ENCODE results near the gene TPSD1. TPM values are rescaled to one million over a fixed set of nuclear protein-coding genes. Genes with fewer than 3 reads are reported as not detected.

Gene TPSD1
- total RNA-seq, 1 experiment from 2014 or later = not detected

DNA sequence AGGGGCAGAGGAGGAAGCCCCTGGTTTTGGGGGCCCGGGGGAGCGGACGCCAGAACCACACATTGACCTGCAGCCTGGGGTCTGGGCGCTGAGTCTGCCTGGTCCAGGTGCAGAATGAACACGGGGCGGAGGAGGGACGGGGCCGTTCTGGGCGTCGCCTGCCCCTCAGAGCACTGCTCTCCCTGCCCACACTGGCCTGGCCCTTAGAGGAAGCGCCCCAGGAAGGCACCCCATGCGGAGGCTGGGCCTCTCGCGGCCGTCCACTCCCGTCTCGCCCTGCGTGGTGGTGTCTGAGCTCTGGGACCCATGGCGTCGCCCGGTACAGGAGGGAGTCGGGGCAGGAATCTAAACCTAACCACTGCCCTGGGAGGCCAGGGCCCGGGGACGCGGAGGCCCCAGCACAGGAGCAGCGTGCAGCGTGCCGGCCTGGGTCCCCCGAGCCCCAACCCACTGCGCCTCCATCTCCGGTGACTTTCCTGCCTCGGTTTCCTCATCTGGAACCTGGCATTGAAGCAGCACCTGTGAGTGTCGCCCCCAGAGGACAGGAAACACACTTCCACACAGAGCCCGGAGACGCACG, 4.3 kb downstream of the TPSD1 start:
- Histone ChIP-seq H4K20me1 (ENCODE audit: insufficient read depth) (no peaks in the 10 kb centered on the region), H3K36me3 (ENCODE audit: low read depth) (no peaks in the 10 kb centered on the region), H3K4me3 (no peak overlapping the region), H3F3A (ENCODE audit: insufficient read depth, low read depth) (0 out of 2 replicates have a peak, but pooled peaks cover 5% of the 10 kb centered on the region), H3K27me3 (ENCODE audit: insufficient read depth, low read depth) (peaks cover 51% of the 10 kb centered on the region), H3K4me2 (no peak overlapping the region), H3K4me1 (replicated peaks; ENCODE audit: insufficient read depth) (no peaks in the 10 kb centered on the region; the same call in 1 of the 2 replicates), H3K9me3 (ENCODE audit: insufficient read depth, low read depth) (no peaks in the 10 kb centered on the region), H3K27ac (no peak overlapping the region), H2AFZ (no peak overlapping the region), H3K9me2 (ENCODE audit: insufficient read depth) (no peaks in the 10 kb centered on the region), H3K79me2 (ENCODE audit: low read depth) (no peaks in the 10 kb centered on the region)
- intact Hi-C loops (cut with micrococcal nuclease; ENCODE audit: unreplicated experiment) = no loop called here
- TF ChIP-seq EZH2 (IDR thresholded peaks at IDR 0.05; ENCODE audit: low read depth) = no peak
- TF ChIP-seq, protein P1, sequence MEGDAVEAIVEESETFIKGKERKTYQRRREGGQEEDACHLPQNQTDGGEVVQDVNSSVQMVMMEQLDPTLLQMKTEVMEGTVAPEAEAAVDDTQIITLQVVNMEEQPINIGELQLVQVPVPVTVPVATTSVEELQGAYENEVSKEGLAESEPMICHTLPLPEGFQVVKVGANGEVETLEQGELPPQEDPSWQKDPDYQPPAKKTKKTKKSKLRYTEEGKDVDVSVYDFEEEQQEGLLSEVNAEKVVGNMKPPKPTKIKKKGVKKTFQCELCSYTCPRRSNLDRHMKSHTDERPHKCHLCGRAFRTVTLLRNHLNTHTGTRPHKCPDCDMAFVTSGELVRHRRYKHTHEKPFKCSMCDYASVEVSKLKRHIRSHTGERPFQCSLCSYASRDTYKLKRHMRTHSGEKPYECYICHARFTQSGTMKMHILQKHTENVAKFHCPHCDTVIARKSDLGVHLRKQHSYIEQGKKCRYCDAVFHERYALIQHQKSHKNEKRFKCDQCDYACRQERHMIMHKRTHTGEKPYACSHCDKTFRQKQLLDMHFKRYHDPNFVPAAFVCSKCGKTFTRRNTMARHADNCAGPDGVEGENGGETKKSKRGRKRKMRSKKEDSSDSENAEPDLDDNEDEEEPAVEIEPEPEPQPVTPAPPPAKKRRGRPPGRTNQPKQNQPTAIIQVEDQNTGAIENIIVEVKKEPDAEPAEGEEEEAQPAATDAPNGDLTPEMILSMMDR (conservative IDR thresholded peaks at IDR 0.05) = no peak
- no TSS peak for BruUV-seq (replicated peaks)
- DNase-seq = no peak
- POLR2A ChIA-PET (ENCODE audit: unreplicated experiment) = no interaction called here
- CTCF ChIA-PET = no interaction called here

DNA sequence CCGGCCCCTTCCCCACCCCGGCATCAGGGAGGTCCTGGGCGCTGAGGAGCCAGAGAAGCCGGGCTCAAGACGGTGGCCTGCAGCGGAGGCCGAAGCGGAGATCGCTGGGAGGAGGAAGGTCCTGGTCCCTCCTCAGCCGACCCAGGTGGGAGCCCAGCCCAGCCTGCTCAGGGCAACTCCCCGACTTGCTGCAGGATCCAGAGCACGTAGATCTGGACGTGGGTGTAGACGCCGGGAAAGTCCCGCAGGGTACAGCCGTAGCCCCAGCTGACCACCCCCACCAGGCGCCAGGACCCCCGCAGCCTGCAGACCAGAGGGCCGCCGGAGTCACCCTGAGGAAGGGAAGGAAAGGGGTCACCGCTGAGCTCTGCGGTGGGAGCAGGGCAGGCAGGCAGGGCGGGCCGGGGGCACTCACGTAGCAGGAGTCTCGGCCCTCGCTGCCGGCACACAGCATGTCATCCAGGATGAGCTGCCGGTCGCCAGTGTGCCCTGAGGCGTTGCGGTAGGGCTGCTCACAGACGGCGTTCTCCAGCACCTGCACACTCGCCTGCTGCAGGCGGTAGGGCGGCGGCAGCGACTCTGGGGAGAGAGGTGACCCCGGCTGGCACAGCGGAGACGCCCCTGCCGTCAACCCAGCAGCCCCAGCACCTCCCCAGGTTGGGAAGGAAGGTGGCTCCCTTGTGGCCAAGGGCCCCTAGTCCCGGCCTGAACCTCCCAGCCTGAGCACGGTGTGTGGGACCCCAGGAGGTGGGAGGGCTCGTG, 5.4 kb downstream of the TPSD1 start:
- peaks cover 61% of the 10 kb centered on the region for H3K27me3 ChIP-seq (ENCODE audit: insufficient read depth, low read depth)
- no TSS peak for BruUV-seq (replicated peaks)
- H3K79me2 ChIP-seq (ENCODE audit: low read depth) = no peaks in the 10 kb centered on the region
- no peak overlapping the region for H3K4me3 ChIP-seq
- H3F3A ChIP-seq (ENCODE audit: insufficient read depth, low read depth) = 0 out of 2 replicates have a peak, but pooled peaks cover 5% of the 10 kb centered on the region
- no peaks in the 10 kb centered on the region for H3K36me3 ChIP-seq (ENCODE audit: low read depth)
- H3K27ac ChIP-seq = no peak overlapping the region
- H3K9me3 ChIP-seq (ENCODE audit: insufficient read depth, low read depth) = no peaks in the 10 kb centered on the region
- H2AFZ ChIP-seq = no peak overlapping the region
- H3K4me2 ChIP-seq = peak overlapping the region; percentile 19; the same call in 1 of the 2 replicates
- no peaks in the 10 kb centered on the region for H3K9me2 ChIP-seq (ENCODE audit: insufficient read depth)
- DNase-seq = peak in 1 of 2 experiments; percentile 76
- no peaks in the 10 kb centered on the region for H4K20me1 ChIP-seq (ENCODE audit: insufficient read depth)
- no peaks in the 10 kb centered on the region; the same call in 1 of the 2 replicates for H3K4me1 ChIP-seq (replicated peaks; ENCODE audit: insufficient read depth)
- TF ChIP-seq EZH2 (IDR thresholded peaks at IDR 0.05; ENCODE audit: low read depth) = peak; percentile 79; the same call in 1 of the 2 replicates
- TF ChIP-seq, protein P1 (conservative IDR thresholded peaks at IDR 0.05) = no peak
- ChIA-PET POLR2A (ENCODE audit: unreplicated experiment) (no interaction called here), CTCF (no interaction called here)
- intact Hi-C loops (cut with micrococcal nuclease; ENCODE audit: unreplicated experiment) = no loop called here

DNA sequence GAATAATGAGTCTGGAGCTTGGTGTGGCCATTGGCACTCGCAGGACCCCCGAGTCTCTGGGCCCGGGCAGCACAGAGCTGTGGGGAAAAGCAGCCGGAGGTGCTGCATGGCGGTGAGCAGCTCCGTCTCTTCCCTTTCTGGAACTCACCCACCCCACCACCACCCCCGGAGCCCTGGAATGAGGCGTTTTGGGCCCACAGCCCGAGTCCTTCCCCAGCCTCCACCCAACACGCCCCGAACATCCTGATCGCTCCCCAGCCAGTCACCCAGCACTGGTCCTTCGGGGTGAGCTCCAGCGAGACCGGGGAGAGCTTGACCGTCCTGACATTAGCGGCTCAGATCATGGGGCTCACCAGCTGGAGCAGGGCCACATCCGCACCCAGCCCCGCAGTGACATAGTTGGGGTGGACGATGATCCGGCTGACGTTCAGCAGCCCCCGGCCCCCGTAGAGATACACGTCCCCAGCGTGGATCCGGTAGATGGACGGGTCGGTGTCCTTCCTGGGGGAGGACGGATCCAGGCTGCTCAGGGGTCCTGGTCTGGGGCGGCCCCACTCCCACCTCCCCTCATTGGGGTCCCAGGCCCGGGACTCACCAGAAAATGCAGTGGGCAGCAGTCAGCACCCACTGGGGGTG, 6.5 kb downstream of the TPSD1 start:
- TF ChIP-seq EZH2 (IDR thresholded peaks at IDR 0.05; ENCODE audit: low read depth) = no peak
- TF ChIP-seq, protein P1 (conservative IDR thresholded peaks at IDR 0.05) = no peak
- H3K4me1 ChIP-seq (replicated peaks; ENCODE audit: insufficient read depth) = no peaks in the 10 kb centered on the region; the same call in 1 of the 2 replicates
- H4K20me1 ChIP-seq (ENCODE audit: insufficient read depth) = no peaks in the 10 kb centered on the region
- BruUV-seq (replicated peaks) = no TSS peak
- no peaks in the 10 kb centered on the region for H3K9me2 ChIP-seq (ENCODE audit: insufficient read depth)
- 0 out of 2 replicates have a peak, but pooled peaks cover 5% of the 10 kb centered on the region for H3F3A ChIP-seq (ENCODE audit: insufficient read depth, low read depth)
- POLR2A ChIA-PET (ENCODE audit: unreplicated experiment) = no interaction called here
- H3K36me3 ChIP-seq (ENCODE audit: low read depth) = no peaks in the 10 kb centered on the region
- intact Hi-C loops (cut with micrococcal nuclease; ENCODE audit: unreplicated experiment) = no loop called here
- CTCF ChIA-PET = no interaction called here
- H3K4me3 ChIP-seq = no peak overlapping the region
- no peak for DNase-seq
- H3K27ac ChIP-seq = no peak overlapping the region
- no peak overlapping the region for H3K4me2 ChIP-seq
- H3K79me2 ChIP-seq (ENCODE audit: low read depth) = no peaks in the 10 kb centered on the region
- no peak overlapping the region for H2AFZ ChIP-seq
- peaks cover 72% of the 10 kb centered on the region for H3K27me3 ChIP-seq (ENCODE audit: insufficient read depth, low read depth)
- no peaks in the 10 kb centered on the region for H3K9me3 ChIP-seq (ENCODE audit: insufficient read depth, low read depth)
